Right lung (tissue), 5 donors: Measurements from ENCODE around the gene RET. TPM values are rescaled to one million over a fixed set of nuclear protein-coding genes. Genes with fewer than 3 reads are reported as not detected.
"Not testable (repeated sequence)": the region's sequence is repeated elsewhere in the genome, so short reads cannot be mapped to it uniquely, and the experiment has no call there.

Experiments
- DNase-seq, 2 donors: peaks; one replicate each; pipeline ENCODE4 v3.0.0-alpha.2; 2013
- polyA plus RNA-seq, 5 donors: library from polyadenylated mRNA; unstranded; fragments of 120-200 nt; gene quantifications; one replicate each; pipeline versions ENCODE4 v1.2.1 to v1.2.3, GENCODE V29; 2013; ENCODE audit warnings: inconsistent platforms in 1 of 5, low replicate concordance in 1 of 5; ENCODE audit not compliant: insufficient read length in 5 of 5, insufficient read depth in 1 of 5

RET gene
- polyA plus RNA-seq, 5 donors = 1.5 to 2.8 (median 2.0) TPM

DNA sequence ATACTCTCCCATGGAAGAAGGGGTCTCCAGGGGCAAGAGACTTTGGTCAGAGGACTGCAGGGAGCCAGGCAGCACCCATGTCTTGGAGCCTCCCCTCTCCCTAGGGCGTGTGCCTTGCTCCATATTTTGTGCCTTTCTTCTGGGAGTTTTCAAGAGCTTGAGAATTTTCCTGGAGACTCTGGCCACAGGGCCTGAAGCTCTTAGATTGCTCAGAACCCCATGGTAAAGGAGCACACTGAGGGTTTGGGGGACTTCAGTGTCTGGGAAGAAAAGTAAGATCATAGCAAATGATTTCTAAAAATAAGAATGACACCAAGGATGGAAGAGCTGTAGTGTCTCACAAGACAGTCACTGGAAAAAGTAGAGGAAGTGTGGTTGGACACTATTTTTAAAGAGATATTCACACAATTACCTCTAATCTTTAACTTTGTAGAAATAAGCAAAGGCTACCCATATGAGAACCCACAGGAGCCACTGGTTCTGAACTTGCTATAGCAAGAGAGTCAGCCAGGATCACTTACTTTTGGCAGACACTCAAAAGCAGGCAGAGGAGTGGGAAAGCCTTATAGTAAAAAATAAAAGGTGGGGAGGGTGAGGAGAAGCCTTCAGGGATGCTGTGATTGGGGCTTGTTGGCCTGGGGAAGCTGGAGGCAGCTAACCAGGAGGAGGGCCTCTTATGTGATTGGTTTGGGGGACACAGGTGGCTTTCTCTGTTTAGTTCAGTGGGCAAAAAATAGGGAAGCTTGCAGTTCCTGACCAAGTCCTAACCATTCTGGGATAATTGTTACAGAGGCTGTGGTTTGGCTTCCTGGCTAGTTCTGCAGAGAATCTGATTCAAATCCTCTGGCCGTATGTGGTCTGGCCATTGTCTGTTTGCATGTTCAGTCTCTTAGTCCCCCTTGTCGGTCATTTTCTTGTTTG, 56.3 kb downstream of the RET start:
- no peak for DNase-seq

DNA sequence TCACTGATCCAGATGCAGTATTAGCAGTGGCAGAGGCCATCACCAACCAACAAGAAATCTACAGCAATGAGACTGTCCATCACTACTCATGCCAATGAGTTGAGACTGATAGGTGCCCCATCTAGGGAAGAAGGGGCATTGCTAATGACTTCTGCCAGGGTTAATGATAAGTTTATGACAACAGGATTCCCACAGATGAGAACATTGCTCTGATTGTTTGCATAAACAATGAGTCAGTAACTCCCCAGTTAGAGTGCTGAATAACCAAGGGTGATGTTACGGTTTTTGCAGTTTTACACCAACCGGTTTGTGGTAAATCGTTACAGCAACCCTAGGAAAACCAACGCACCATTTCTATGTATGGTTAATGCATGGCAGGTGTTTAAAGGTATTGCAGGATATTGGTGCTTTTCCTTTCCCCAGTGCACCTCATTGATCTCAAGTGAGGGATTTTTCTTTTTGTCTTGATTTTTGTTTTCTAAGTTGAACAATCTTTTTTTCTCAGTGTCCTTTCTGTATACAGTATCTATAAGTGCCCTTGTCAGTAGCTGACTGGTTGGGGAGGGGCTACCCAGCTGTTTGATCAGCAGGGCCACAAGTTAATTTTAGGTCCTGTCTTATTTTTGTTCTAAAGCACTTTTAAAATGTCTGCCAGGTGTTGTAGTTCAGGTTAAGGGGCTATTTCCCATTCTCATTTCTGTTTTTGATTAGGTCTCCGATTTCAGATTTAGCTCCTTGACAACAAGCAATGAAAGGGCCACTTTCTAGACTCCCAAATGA, 57.4 kb downstream of the RET start:
- no peak for DNase-seq

DNA sequence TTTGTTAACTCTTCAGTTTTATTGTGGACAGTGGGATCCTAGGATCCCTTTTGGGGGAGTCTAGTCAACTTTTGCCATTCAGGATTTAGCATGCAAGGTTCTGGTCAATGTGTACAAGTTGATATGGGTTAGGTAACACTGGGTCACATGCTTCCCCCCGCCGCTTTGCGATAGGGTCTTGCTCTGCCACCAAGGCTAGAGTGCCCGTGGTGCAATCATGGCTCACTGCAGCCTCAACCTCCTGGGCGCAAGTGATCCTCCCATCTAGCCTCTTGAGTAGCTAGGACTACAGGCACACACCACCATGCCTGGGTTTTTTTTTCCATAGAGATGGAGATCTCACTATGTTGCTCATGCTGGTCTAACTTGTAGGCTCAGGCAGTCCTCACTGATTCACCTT, 58.2 kb downstream of the RET start:
- DNase-seq = no peak

DNA sequence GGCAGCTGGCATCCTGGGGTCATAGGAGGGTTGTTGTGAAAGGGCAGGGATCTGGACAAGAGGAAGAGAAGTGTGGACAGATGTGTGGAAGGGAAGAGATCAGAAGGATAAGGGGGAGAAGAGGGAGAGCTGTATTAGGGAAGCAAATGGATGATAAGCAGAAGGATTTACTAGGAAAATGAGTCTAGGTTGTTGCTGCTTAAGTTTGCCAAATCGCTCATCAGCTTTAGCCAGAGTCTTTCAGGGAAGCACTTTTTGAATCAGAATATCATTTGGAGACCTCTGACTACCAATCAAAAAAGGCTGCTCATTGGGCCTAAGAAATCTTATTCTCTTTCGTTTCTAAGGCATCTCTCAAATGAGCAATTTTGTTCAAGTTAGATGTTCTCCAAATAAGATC, 58.8 kb downstream of the RET start:
- no peak for DNase-seq

DNA sequence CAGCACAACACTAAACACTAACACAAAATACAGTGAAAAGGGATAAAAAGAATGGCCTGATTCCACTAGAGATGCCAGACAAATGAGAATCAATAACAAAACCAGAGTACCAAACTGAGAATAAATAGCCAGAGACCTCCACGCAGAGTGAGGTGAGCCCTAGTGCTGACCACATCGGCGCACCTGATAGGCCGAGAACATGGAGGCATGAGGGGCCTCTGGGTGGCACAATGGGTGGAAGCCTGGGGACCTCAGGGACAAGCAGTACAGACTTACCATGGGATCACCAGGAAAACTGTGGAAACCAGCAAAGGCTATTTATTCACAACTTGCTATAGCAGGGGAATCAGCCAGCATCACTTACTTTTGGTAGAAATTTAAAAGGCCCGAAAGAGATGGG, 59.6 kb downstream of the RET start:
- no peak for DNase-seq

GRCh38 chr10:43136995-43137716, 60.3 kb downstream of the RET start:
- no peak for DNase-seq

DNA sequence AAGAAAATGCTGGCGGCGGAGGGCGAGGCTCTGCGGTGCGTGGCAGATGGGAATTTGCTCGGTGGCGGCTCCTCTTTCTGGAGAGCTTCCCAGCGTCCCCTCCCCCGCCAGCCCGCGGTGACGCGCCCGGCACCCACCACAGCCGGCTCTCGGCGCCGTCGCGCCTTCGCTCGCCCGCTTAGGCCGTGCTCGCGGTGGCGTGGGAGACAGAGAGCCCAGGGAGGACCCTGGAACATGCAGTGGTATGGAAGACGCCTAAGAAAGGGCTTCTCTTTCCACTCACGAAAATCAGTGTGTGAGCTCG, 60.8 kb downstream of the RET start:
- DNase-seq = peak in 1 of 2 donors; percentile 73

DNA sequence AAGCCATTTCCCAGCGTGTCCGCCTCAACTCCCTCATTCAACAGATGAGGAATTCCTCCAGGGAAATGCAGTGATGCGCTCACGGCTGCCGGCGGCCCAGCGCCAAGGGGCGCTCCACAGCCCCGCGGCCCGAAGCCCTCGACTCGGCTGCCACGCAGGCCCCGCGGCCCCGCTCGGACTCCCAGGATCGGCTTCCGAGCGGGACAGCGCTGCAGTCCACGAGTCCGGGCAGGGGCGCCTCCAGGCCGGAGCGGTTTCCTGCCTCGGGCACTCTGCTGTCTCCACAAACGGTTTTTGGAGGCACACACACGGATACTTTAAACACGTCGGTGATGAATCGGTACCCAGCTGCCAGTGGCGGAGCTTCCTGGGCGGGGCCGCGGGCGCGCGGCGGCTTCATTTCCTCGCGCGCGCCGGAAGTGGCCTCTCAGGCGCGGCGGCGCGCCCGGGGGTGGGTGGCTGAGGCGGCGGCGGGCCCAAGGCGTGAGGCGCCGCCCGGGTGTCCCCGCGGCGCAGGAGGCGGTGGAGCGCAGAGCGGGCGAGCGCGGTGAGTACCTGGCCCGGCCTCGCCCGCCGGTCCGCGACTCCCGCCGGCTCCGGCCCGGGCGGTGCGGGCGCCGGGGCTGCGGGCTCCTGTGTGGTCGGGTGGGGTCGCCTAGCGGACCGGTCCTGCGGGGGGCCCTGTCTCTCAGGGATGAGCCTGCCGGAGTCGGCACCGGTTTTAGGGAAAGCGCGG, 61.3 kb downstream of the RET start, which contains the start of gene CSGALNACT2:
CSGALNACT2 (plus strand) TSS at position 425 of the 736 bp plus-strand sequence. CDS start 16,705 bp downstream, outside the sequence.
- DNase-seq = peak; percentile 89 to 92

GRCh38 chr10:43138757-43139241, 61.9 kb downstream of the RET start:
- peak in 1 of 2 donors; percentile 37 for DNase-seq

DNA sequence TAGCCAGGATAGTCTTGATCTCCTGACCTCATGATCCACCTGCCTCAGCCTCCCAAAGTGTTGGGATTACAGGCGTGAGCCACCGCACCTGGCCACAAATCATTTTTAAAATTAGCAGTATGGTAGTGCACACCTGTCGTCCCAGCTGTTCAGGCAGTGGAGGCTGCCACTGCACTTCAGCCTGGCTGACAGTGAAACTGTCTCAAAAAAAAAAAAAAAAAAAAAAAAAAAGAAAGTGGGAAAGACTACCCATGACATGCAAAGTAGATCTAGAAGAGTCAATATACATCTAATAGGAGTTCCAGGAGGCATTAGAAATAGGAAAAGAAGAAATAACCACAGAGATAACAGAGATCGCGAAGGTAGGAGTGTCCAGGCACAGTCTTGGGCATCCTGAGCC, 64.6 kb downstream of the RET start:
- no peak for DNase-seq

GRCh38 chr10:43145311-43145710, 68.4 kb downstream of the RET start:
- no peak for DNase-seq

GRCh38 chr10:43145936-43146335, 69.1 kb downstream of the RET start:
- DNase-seq = not testable (repeated sequence)

DNA sequence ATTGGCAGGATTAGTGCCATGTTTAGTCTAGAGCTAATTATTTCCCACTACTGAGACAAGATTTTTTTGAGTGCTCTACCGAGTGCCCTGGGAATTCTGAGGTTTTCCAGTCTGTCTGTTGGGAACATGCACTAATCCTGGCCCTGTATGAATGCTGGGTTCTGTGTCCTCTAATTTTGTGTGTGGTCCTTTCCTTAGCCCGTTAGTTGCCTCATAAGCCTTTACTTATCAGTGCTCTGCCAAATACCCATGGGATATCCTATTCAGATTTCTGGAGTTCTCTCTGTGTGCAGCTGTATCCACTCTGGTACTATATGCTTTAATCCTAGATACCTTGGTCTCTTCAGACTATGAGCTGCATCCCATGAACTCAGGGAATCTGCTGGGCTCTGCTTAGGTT, 74.5 kb downstream of the RET start:
- DNase-seq = no peak

DNA sequence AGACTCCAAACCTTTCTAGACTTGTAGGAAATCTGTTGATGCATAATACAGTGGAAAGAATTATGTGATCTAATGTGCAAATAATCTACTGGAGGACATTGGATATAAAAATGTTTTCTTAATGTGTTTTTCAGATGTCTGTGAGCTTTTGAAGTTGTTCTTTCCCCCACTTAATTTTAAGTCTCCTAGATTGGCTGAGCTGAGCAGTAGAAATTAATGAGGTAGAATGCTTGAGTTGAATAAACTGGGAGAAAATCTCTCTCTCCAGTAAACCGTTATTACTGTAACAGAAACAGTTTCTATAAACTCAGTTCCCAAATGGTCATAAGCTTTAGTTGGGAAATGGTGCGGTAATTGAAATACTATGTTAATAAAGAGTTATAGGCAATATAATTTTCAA, 77.0 kb downstream of the RET start:
- peak; percentile 42 to 66 for DNase-seq

DNA sequence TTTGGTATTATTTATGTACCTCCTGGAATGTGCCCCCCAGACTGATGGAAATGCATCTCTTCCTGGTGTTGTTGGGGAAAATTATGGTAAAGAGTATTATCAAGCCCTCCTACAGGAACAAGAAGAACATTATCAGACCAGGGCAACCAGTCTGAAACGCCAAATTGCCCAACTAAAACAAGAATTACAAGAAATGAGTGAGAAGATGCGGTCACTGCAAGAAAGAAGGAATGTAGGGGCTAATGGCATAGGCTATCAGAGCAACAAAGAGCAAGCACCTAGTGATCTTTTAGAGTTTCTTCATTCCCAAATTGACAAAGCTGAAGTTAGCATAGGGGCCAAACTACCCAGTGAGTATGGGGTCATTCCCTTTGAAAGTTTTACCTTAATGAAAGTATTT, 78.4 kb downstream of the RET start:
- no peak for DNase-seq

DNA sequence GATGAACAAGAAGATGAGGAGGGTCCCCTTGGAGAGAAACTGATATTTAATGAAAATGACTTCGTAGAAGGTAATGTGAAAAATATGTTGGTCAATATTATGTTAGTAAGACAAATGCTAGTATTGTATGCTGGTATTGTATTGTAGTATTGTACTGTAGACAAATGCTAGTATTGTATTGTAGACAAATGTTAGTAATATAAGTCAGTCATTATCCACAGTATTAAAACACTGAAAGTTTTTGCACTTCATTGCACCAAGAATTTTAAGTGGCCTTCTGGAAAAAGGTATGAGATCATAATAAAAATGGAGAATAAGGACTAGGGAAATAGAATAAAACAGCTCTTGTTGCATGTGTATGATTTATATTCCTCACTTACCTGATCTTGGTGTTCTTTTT, 78.9 kb downstream of the RET start:
- DNase-seq = no peak

GRCh38 chr10:43156590-43157341, 79.9 kb downstream of the RET start:
- DNase-seq = no peak

DNA sequence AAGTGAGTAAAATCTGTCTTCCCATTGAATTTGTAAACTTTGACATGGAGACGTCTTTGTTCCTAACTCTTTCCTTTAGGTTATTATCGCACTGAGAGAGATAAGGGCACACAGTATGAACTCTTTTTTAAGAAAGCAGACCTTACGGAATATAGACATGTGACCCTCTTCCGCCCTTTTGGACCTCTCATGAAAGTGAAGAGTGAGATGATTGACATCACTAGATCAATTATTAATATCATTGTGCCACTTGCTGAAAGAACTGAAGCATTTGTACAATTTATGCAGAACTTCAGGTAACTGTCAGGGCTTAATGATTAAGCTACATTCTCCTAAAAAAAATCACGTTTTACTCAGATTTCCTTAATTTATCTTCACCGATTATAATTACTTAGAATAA, 81.8 kb downstream of the RET start:
- no peak for DNase-seq

- peak; percentile 65 to 75 for DNase-seq
Measured at GRCh38 chr10:43160046-43160920, 83.4 kb downstream of the RET start.

DNA sequence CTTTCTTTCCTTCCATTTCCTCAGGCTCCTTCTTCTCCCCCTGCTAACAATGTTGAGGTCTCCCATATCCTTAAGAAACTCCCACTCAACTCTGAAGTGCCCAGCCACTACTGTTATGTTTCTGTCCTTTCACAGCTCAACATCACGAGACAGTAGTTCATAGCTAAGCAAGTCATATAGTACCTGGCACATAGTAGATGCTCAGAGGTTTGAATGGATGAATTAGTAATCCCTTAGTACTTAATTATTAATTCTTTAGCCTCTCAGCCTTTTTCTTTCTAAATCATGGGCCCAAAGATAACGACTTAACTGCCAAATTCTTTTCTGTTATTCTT, 84.0 kb downstream of the RET start:
- DNase-seq = no peak
